Activated CD8-positive, alpha-beta memory T cell treated with anti-CD3 and anti-CD28 coated beads, Interleukin-2, amount 50 U/mL, for 48 hours (primary cell): Measurements from ENCODE around the gene HMCES.

Experiments used
- DNase-seq: peaks from one replicate; pipeline ENCODE4 v3.0.0-alpha.2; 2020

HMCES gene

DNA sequence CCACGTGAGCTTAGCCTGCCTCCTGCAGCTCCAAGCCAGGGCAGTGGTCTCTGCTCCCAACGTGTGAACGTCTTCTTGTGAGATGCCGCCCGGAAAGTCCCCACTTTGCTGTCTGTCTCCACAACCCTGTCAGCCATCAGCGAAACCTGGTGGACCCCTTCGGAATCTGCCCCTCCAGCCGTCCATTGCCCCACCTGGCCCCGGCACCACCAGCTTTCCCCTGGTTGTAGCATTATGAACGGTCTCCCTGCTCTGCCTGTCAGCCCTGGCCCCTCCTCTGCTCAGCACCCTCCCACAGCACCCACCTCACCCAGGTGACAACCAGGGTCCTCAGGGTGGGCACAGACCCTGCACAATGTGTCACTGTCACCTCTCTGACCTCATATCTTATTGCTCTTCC is 71.1 kb downstream of the HMCES start:
- no peak for DNase-seq

DNA sequence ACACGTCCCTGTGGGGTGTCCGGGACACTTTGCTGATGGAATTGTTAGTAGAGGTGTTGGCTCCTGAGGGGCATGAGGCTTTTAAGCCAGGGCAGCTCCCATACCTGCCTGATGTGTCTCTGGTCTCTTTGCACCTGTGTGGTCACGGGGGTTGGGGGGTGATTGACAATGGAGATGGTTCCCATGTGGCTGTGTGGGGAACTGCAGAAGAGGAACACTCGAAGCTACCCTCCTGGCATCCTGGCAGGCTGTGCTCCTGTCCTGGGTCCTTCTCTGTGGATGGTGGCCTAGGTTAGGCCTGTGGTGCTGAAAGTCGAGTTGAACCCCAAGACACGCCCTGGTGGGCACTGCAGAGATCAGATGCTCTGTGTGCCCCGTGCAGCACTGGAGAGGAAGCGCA is 73.4 kb downstream of the HMCES start:
- DNase-seq: no peak

DNA sequence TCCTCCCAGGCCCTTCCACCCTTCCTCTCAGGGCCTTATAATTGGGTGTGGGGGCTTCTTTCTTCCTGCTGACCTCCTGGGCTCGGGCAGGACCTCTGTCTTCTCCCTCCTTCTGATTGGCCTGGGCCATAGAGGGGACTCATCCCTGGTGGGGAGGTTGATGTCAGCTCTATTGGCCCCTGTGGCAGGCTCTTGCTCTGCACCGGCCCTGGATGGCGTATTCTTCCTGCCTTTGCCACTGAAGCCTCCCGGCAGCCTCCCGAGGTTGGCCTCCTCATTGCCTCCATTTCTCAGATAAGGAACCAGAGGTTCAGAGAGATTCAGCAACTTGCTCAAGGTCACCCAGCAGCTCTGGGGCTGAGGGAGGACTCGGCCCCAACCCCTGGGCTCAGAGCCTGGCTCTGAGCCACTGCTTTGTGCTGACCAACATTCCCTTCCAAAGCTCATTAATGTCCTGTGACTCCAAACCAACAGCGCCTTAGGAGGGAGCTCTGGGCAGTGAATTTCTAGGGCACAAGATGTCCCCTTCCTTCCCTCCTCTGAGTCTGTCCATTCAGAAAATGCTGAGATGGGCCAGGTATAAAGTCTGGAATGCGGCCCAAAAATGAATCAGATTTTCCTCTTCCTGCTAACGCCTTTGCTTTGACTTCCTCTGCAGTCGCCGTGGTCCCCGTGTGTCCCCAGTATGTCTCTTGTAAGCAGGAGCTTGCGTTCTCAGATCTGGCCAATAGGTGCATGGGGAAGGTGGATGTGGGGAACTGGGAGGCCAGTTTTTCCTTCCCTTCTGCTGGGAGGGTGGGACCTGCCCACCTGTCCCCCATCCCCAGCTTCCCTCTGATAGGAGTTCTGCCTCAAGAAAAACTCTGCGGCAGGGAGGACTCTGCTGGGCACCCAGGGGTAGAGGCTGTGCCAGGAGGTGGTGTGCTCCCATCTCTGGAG is 74.2 kb downstream of the HMCES start:
- no peak for DNase-seq

DNA sequence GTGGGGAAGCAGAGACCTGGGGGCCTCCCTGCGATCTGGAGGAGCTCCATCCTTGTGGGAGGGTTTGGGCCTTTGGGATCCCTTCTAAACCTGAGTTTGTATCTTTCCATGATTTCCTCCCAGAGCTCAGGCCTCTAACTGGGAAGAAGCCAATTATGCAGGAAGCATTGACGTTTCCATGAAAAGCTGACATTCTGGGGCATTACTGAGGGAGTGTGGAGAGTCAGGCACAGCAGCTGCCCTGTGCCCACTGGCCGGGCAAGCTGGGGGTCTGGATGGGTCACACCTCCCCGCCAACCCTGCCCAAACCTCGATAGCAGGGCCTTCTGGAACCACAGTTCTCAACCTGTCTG is 74.9 kb downstream of the HMCES start:
- no peak for DNase-seq
